ENCODE data around the gene CCDC141.

CCDC141 gene

GRCh38 chr2:178825183-178825582 lies 224.8 kb downstream of the CCDC141 start:
- Mint-ChIP-seq H3K4me3 (no peak overlapping the region), H3K9me3 (peaks cover 1 to 3% of the 10 kb centered on the region in 2 donors), H3K4me1 (peaks cover 4 to 8% of the 10 kb centered on the region in 2 donors), H3K36me3 (peaks cover 0 to 10% of the 10 kb centered on the region in 2 donors), H3K27ac (no peak overlapping the region), H3K27me3 (no peaks in the 10 kb centered on the region)
- DNase-seq (no peak), ATAC-seq (replicated peaks) (no peak)

DNA sequence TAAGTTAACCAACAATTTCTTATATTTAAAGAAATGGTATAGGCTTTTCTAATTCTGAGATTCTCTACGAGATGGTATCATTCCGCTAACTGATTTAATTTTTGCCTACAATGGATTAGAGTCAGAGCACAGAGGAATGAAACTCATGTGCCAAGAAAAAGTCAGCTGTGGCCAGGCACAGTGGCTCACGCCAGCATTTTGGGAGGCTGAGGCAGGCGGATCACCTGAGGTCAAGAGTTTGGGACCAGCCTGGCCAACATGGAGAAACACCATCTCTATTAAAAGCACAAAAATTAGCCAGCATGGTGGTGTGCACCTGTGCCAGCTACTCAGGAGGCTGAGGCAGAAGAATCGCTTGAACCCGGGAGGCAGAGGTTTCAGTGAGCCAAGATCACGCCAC lies 225.8 kb downstream of the CCDC141 start:
- Mint-ChIP-seq H3K4me3 (no peak overlapping the region), H3K27me3 (no peaks in the 10 kb centered on the region), H3K4me1 (peaks cover 6 to 9% of the 10 kb centered on the region in 2 donors), H3K9me3 (peaks cover 1 to 3% of the 10 kb centered on the region in 2 donors), H3K27ac (no peak overlapping the region), H3K36me3 (peaks cover 0 to 10% of the 10 kb centered on the region in 2 donors)
- no peak for ATAC-seq (replicated peaks)
- no peak for DNase-seq

DNA sequence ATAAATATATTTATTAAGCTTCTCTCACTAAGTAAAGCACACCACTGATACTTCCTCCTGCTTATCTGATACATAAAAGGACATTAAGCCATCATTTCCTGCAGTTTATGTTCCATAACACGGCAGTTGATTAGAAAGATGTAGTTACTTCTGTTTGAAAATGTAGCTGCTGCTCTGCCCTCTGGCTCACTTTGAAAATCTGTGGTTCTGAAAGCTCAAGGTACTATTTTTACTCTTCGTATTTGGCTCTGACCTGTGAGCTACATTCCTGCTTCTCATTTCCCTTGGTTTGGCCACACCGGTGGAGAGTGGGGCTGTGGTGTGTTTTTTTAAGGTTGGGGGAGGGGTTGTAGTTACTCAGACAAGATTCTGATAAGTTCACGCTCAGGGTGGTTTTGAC lies 229.9 kb downstream of the CCDC141 start:
- H3K9me3 Mint-ChIP-seq, result no peaks in the 10 kb centered on the region
- H3K4me1 Mint-ChIP-seq, result peaks cover 5 to 7% of the 10 kb centered on the region in 2 donors
- peak overlapping the region; percentile 8 to 50 for H3K4me3 Mint-ChIP-seq
- DNase-seq (no peak), ATAC-seq (replicated peaks) (peak; percentile 70 to 76)
- H3K36me3 Mint-ChIP-seq, result no peaks in the 10 kb centered on the region
- H3K27ac Mint-ChIP-seq, result peak overlapping the region; percentile 39
- no peaks in the 10 kb centered on the region for H3K27me3 Mint-ChIP-seq

DNA sequence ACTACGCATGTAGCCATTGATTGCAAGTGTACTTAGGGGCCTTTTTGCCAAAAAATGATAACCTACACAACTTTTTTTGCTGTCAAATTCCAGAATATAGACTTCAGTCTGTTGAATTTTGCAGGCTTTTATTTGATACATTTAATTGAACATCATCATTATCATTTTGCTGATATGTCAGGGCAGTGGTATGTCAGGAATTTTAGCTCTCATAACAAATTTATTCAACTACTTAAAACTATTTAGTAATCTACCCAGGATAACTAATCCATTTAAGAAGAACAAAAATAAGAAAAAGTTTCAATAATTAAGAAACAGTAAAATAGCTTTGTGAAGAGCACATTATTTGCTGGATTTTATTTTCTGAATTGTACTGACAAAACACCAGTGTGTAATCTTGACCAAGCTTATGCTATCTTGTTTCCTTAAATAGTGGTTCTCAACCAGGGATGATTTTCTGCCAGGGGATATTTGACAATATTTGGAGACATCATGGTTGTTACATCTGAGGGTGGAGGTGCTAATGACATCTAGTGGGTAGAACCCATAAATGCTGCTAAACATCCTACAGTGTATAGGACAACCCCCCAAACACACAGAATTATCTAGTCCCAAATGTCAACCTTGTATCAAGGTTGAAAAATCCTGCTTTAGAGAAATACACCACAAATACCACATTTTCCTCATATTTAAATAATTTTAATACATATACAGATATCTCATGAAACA lies 230.6 kb downstream of the CCDC141 start:
- DNase-seq, result no peak
- H3K4me3 Mint-ChIP-seq, result no peak overlapping the region
- no peaks in the 10 kb centered on the region for H3K9me3 Mint-ChIP-seq
- peaks cover 5 to 7% of the 10 kb centered on the region in 2 donors for H3K4me1 Mint-ChIP-seq
- H3K27me3 Mint-ChIP-seq, result no peaks in the 10 kb centered on the region
- no peak overlapping the region for H3K27ac Mint-ChIP-seq
- no peaks in the 10 kb centered on the region for H3K36me3 Mint-ChIP-seq
- ATAC-seq (replicated peaks), result no peak

GRCh38 chr2:178811901-178812300 lies 238.0 kb downstream of the CCDC141 start:
- Mint-ChIP-seq H3K36me3 (no peaks in the 10 kb centered on the region), H3K4me1 (no peaks in the 10 kb centered on the region), H3K4me3 (no peak overlapping the region), H3K9me3 (peaks cover 0 to 1% of the 10 kb centered on the region in 2 donors), H3K27me3 (no peaks in the 10 kb centered on the region), H3K27ac (no peak overlapping the region)
- no peak for ATAC-seq (replicated peaks)
- DNase-seq, result no peak

GRCh38 chr2:178811045-178811444 lies 238.9 kb downstream of the CCDC141 start:
- peaks cover 0 to 1% of the 10 kb centered on the region in 2 donors for H3K9me3 Mint-ChIP-seq

GRCh38 chr2:178810422-178810821 lies 239.5 kb downstream of the CCDC141 start:
- peaks cover 0 to 1% of the 10 kb centered on the region in 2 donors for H3K9me3 Mint-ChIP-seq
- H3K27me3 Mint-ChIP-seq, result no peaks in the 10 kb centered on the region
- ATAC-seq (replicated peaks) (no peak), DNase-seq (no peak)
- no peaks in the 10 kb centered on the region for H3K4me1 Mint-ChIP-seq
- no peak overlapping the region for H3K4me3 Mint-ChIP-seq
- H3K27ac Mint-ChIP-seq, result no peak overlapping the region
- no peaks in the 10 kb centered on the region for H3K36me3 Mint-ChIP-seq

More at GRCh38 chr2:178811045-178811444, 238.9 kb downstream of the CCDC141 start:
- DNase-seq (no peak), ATAC-seq (replicated peaks) (no peak)
- Mint-ChIP-seq H3K27ac (no peak overlapping the region), H3K36me3 (no peaks in the 10 kb centered on the region), H3K4me3 (no peak overlapping the region), H3K4me1 (no peaks in the 10 kb centered on the region), H3K27me3 (no peaks in the 10 kb centered on the region)

DNA sequence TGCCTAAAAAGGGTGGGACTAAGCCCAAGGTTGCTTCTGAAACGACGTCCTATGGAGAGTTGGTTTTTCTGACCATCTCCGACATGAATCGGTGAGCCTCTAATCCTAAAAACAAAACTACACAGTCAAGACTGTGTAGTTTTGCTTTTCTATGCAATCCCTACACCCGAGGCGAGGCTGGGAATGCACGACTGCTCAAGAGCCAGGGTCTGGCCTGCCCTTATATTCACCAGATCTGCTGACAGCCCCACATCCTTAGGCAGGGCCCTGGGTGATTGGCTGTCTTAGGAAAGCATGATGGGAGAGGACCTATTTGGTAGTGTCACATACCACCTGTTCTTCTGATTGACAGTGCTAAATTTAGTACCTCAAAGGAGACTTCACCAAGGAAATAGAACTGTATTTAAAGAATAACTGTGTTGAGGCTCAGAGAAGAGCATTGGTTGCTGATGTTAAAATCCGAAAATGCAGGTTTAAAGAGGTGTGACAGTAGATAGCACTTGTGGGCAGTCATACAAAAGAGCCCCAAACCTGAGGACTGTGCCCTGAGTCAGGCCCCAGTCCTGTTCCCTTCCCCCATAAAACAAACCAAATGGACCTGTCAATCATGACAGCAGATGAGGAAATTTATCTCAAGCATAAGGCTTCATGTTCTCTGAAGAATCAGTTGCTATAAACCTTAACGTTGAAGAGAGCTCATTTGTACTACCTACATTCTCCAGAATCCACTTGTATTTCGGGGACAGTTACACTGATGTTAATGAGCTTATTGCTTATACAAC lies 242.5 kb downstream of the CCDC141 start, which contains the start of gene TTN:
TSS of gene TTN (minus strand) at position 197 of the 782 bp plus-strand sequence. CDS start 2,781 bp downstream, outside the sequence.
- no peaks in the 10 kb centered on the region for H3K27me3 Mint-ChIP-seq
- ATAC-seq (replicated peaks), result no peak
- H3K4me1 Mint-ChIP-seq, result no peaks in the 10 kb centered on the region
- DNase-seq, result no peak
- H3K9me3 Mint-ChIP-seq, result peaks cover 0 to 1% of the 10 kb centered on the region in 2 donors
- H3K4me3 Mint-ChIP-seq, result no peak within 1 kb of the TSS
- H3K27ac Mint-ChIP-seq, result no peak within 1 kb of the TSS
- no peaks in the 10 kb centered on the region for H3K36me3 Mint-ChIP-seq

DNA sequence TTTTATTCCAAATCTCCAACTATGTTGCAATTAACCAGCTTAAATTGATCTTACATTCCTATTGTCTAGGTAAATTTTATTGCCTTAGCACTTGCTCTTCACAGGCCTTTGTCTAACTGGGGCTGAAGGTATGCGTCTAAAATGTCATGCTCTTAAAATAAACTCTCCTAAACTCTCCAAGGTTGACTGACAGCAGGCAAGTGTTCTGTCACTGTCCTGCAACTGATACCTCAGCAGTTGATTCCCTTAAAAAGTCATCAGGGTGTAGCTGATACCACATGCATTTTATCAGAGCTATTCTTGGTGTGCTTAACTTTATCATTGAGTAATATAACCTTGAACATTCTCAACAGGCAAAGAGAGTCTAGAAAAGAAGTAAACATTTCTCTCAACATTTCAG lies 243.4 kb downstream of the CCDC141 start:
- Mint-ChIP-seq H3K36me3 (no peaks in the 10 kb centered on the region), H3K27me3 (no peaks in the 10 kb centered on the region), H3K9me3 (peaks cover 0 to 1% of the 10 kb centered on the region in 2 donors), H3K4me3 (no peak overlapping the region), H3K4me1 (no peaks in the 10 kb centered on the region), H3K27ac (no peak overlapping the region)
- ATAC-seq (replicated peaks) (no peak), DNase-seq (no peak)

GRCh38 chr2:178805457-178805856 lies 244.5 kb downstream of the CCDC141 start:
- Mint-ChIP-seq H3K27ac (no peak overlapping the region), H3K36me3 (no peaks in the 10 kb centered on the region), H3K9me3 (peaks cover 0 to 1% of the 10 kb centered on the region in 2 donors), H3K27me3 (no peaks in the 10 kb centered on the region), H3K4me3 (no peak overlapping the region), H3K4me1 (no peaks in the 10 kb centered on the region)
- DNase-seq (no peak), ATAC-seq (replicated peaks) (no peak)

- no peaks in the 10 kb centered on the region for H3K9me3 Mint-ChIP-seq
- H3K27ac Mint-ChIP-seq, result no peak overlapping the region
- H3K4me3 Mint-ChIP-seq, result no peak overlapping the region
- no peak for DNase-seq
- H3K36me3 Mint-ChIP-seq, result no peaks in the 10 kb centered on the region
- no peaks in the 10 kb centered on the region for H3K4me1 Mint-ChIP-seq
- no peaks in the 10 kb centered on the region for H3K27me3 Mint-ChIP-seq
- peak; percentile 44 to 60 for ATAC-seq (replicated peaks)
These were observed 245.1 kb downstream of the CCDC141 start for GRCh38 chr2:178804791-178805190.

DNA sequence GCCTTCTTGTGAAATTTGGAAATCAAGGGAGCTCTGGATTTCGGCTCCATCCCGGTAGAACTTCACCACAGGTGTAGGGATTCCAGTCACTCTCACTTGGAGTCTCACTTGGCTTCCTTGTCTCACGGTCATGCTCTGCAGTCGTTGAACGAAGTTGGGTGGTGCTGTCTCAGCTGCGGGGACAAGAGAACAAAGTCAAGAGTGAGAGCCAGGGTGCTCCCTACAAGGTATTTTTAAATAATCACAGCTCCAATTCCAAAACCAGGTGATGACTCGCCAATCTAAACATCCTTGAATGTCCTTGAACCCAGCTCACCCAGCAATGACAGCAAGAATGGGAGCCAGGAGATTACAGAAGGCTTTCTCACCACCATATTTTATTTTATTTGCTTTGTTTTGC lies 249.4 kb downstream of the CCDC141 start:
- no peak for ATAC-seq (replicated peaks)

DNA sequence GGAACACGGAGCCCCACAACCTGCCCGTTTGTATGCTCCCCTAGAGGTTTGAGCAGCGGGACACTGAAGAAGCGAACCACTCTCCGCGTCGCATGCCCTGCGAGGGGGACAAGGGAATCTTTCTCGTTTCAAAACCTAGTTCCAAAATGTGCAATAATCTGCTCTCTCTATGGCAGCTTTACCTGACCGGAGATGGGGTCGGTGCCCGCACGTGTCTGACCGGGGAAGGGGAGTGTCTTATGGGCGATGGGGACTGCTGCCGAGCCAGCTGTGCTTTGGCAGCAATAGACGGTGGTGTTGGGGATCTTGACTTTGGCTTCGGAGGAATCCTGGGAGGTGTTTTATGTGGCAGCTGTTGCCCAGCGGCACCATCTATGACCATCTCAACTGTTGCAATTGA lies 250.6 kb downstream of the CCDC141 start:
- ATAC-seq (replicated peaks), result no peak
- no peaks in the 10 kb centered on the region for H3K4me1 Mint-ChIP-seq
- H3K27me3 Mint-ChIP-seq, result no peaks in the 10 kb centered on the region
- H3K27ac Mint-ChIP-seq, result no peak overlapping the region
- DNase-seq, result no peak
- peaks cover 8 to 9% of the 10 kb centered on the region in 2 donors for H3K36me3 Mint-ChIP-seq
- no peak overlapping the region for H3K4me3 Mint-ChIP-seq
- no peaks in the 10 kb centered on the region for H3K9me3 Mint-ChIP-seq

More for the DNA sequence above, 249.4 kb downstream of the CCDC141 start:
- H3K27ac Mint-ChIP-seq, result no peak overlapping the region
- H3K4me1 Mint-ChIP-seq, result no peaks in the 10 kb centered on the region
- no peaks in the 10 kb centered on the region for H3K9me3 Mint-ChIP-seq
- H3K27me3 Mint-ChIP-seq, result no peaks in the 10 kb centered on the region
- H3K4me3 Mint-ChIP-seq, result no peak overlapping the region
- peaks cover 8 to 9% of the 10 kb centered on the region in 2 donors for H3K36me3 Mint-ChIP-seq
- DNase-seq, result no peak

DNA sequence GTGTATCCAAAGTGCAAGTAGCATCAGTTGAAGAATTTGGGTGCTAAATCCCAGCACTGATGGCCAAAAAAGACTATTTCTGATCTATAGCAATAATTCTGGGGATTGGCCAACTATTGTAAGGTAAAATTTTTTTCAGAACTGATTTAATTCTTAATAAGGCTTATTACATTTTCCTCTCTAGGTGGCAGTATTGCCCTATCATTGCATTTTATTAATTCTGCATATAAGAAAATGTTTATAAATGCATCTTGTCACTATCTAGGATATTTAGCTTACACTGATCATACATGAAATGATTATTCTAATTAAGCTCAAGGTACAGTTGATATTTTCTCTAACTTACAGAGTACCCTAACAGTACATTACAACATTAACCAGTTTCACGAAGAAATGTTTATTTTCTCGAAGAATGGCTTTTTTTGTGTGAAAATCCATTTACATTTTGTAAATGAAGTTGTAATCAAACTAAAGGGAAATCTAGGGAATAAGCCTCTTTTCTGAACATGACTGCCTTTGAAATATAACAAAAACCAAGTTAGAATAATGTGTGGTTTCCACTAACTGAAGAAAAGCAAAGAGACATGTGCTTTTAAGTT lies 253.8 kb downstream of the CCDC141 start:
- H3K27me3 Mint-ChIP-seq, result no peaks in the 10 kb centered on the region
- peaks cover 12% of the 10 kb centered on the region in 2 donors for H3K36me3 Mint-ChIP-seq
- ATAC-seq (replicated peaks) (no peak), DNase-seq (no peak)
- H3K4me3 Mint-ChIP-seq, result no peak overlapping the region
- no peaks in the 10 kb centered on the region for H3K9me3 Mint-ChIP-seq
- no peaks in the 10 kb centered on the region for H3K4me1 Mint-ChIP-seq
- H3K27ac Mint-ChIP-seq, result no peak overlapping the region
